Activated naive CD8-positive, alpha-beta T cell treated with anti-CD3 and anti-CD28 coated beads, Interleukin-2, amount 10 ng/mL, durations not matched to agents 7 days and 5 days (primary cell): Measurements from ENCODE around the gene UBL4A. TPM values are rescaled to one million over a fixed set of nuclear protein-coding genes. Genes with fewer than 3 reads are reported as not detected.

ENCODE experiments used
- ATAC-seq: fragments of 150-1000 bp; cut with Tn5 transposase; one replicate; pipeline ENCODE4 v1.10.0; 2021; ENCODE audit warnings: low read depth, moderate library complexity
- POLR2A ChIA-PET: fragments of 350-600 bp; sonication (Branson Sonifier 250); formaldehyde crosslinking; loops from one replicate; lab custom pipeline; 2021; ENCODE audit warnings: antibody characterized with exemption; lab: Charles Lee
- DNase-seq: peaks from one replicate; pipeline ENCODE4 v3.0.0; 2021
- H3K27ac Mint-ChIP-seq: one replicate; pipeline ENCODE4 v1.8.0; 2022; ENCODE audit warnings: mild to moderate bottlenecking, mixed read lengths
- H3K27me3 Mint-ChIP-seq: one replicate; pipeline ENCODE4 v1.8.0; 2022; ENCODE audit warnings: mild to moderate bottlenecking, moderate library complexity, mixed read lengths
- H3K36me3 Mint-ChIP-seq: one replicate; pipeline ENCODE4 v1.8.0; 2021; ENCODE audit warnings: mild to moderate bottlenecking, mixed read lengths
- H3K4me1 Mint-ChIP-seq: one replicate; pipeline ENCODE4 v1.8.0; 2021; ENCODE audit warnings: mixed read lengths
- H3K4me3 Mint-ChIP-seq: one replicate; pipeline ENCODE4 v1.8.0; 2022; ENCODE audit warnings: mild to moderate bottlenecking, moderate library complexity, mixed read lengths
- H3K9me3 Mint-ChIP-seq: one replicate; pipeline ENCODE4 v1.8.0; 2021; ENCODE audit warnings: mixed read lengths
- total RNA-seq, 2 experiments: library from RNA; stranded (reverse); gene quantifications; one replicate each; pipeline ENCODE4 v1.2.3, GENCODE V29; 2021

The UBL4A gene
- 10 to 100 TPM; 43.8 to 45.3 TPM for total RNA-seq

GRCh38 chrX:154486396-154487207 lies at the start of gene UBL4A:
TSS of gene UBL4A (minus strand) at chrX:154486615. CDS start at chrX:154486584, 31 bp downstream.
- Mint-ChIP-seq H3K27me3 (no peaks in the 10 kb centered on the region), H3K4me1 (peaks cover 9% of the 10 kb centered on the region), H3K4me3 (peak within 1 kb of the TSS; percentile 78), H3K27ac (peak within 1 kb of the TSS; percentile 89), H3K36me3 (peaks cover 6% of the 10 kb centered on the region), H3K9me3 (no peaks in the 10 kb centered on the region)
- POLR2A ChIA-PET = interaction anchor here (0.8 to 2.9 kb wide), 13 partner anchors 10 to 116 kb away, joined by 3 to 15 read pairs (median 4); partner anchors contain the start of genes FAM3A, IKBKG and RPL10
- ATAC-seq (peak; percentile 16), DNase-seq (peak; percentile 79)

- ATAC-seq (no peak), DNase-seq (no peak)
- Mint-ChIP-seq H3K4me3 (no peak overlapping the region), H3K36me3 (peaks cover 2% of the 10 kb centered on the region), H3K9me3 (no peaks in the 10 kb centered on the region), H3K27me3 (no peaks in the 10 kb centered on the region), H3K4me1 (peaks cover 8% of the 10 kb centered on the region), H3K27ac (peak overlapping the region; percentile 16)
- POLR2A ChIA-PET = no interaction called here
These were observed 49.5 kb upstream of the UBL4A start for GRCh38 chrX:154535892-154536291.

GRCh38 chrX:154534526-154535322 lies 48.3 kb upstream of the UBL4A start:
- POLR2A ChIA-PET = no interaction called here
- Mint-ChIP-seq H3K9me3 (no peaks in the 10 kb centered on the region), H3K4me3 (no peak overlapping the region), H3K27me3 (no peaks in the 10 kb centered on the region), H3K4me1 (peaks cover 8% of the 10 kb centered on the region), H3K27ac (no peak overlapping the region), H3K36me3 (peaks cover 2% of the 10 kb centered on the region)
- ATAC-seq (peak; percentile 90), DNase-seq (peak; percentile 88)

GRCh38 chrX:154532690-154533089 lies 46.3 kb upstream of the UBL4A start:
- POLR2A ChIA-PET = interaction anchor here (1.7 to 1.8 kb wide), 2 partner anchors 134 to 136 kb away, joined by 6 to 7 read pairs; partner anchors contain the start of gene RPL10
- no peaks in the 10 kb centered on the region for H3K27me3 Mint-ChIP-seq
- no peak overlapping the region for H3K27ac Mint-ChIP-seq
- ATAC-seq = no peak
- H3K4me1 Mint-ChIP-seq = peaks cover 1% of the 10 kb centered on the region
- H3K4me3 Mint-ChIP-seq = no peak overlapping the region
- no peak for DNase-seq
- no peaks in the 10 kb centered on the region for H3K9me3 Mint-ChIP-seq
- H3K36me3 Mint-ChIP-seq = peaks cover 2% of the 10 kb centered on the region

- POLR2A ChIA-PET = interaction anchor here (1.7 to 1.8 kb wide), 2 partner anchors 133 to 135 kb away, joined by 6 to 7 read pairs; partner anchors contain the start of gene RPL10
- H3K4me3 Mint-ChIP-seq = no peak overlapping the region
- ATAC-seq = no peak
- H3K9me3 Mint-ChIP-seq = no peaks in the 10 kb centered on the region
- H3K4me1 Mint-ChIP-seq = peaks cover 6% of the 10 kb centered on the region
- H3K27me3 Mint-ChIP-seq = no peaks in the 10 kb centered on the region
- no peak overlapping the region for H3K27ac Mint-ChIP-seq
- DNase-seq = no peak
- peaks cover 2% of the 10 kb centered on the region for H3K36me3 Mint-ChIP-seq
These were observed 45.2 kb upstream of the UBL4A start for GRCh38 chrX:154531626-154532025.

GRCh38 chrX:154530286-154530685 lies 43.9 kb upstream of the UBL4A start:
- Mint-ChIP-seq H3K4me3 (no peak overlapping the region), H3K27ac (no peak overlapping the region), H3K36me3 (peaks cover 2% of the 10 kb centered on the region), H3K4me1 (peaks cover 14% of the 10 kb centered on the region), H3K9me3 (no peaks in the 10 kb centered on the region), H3K27me3 (no peaks in the 10 kb centered on the region)
- ATAC-seq = no peak
- POLR2A ChIA-PET = no interaction called here
- DNase-seq = no peak

- Mint-ChIP-seq H3K9me3 (no peaks in the 10 kb centered on the region), H3K4me1 (peaks cover 14% of the 10 kb centered on the region), H3K4me3 (no peak overlapping the region), H3K36me3 (peaks cover 2% of the 10 kb centered on the region), H3K27me3 (no peaks in the 10 kb centered on the region), H3K27ac (no peak overlapping the region)
- POLR2A ChIA-PET = no interaction called here
- no peak for ATAC-seq
- DNase-seq = no peak
These were observed 42.8 kb upstream of the UBL4A start for GRCh38 chrX:154529206-154529612.

GRCh38 chrX:154526901-154527675 lies 40.7 kb upstream of the UBL4A start:
- DNase-seq (peak; percentile 65), ATAC-seq (peak; percentile 88)
- no peaks in the 10 kb centered on the region for H3K9me3 Mint-ChIP-seq
- H3K4me3 Mint-ChIP-seq = peak overlapping the region; percentile 19
- no peaks in the 10 kb centered on the region for H3K27me3 Mint-ChIP-seq
- H3K36me3 Mint-ChIP-seq = no peaks in the 10 kb centered on the region
- H3K27ac Mint-ChIP-seq = peak overlapping the region; percentile 77
- peaks cover 14% of the 10 kb centered on the region for H3K4me1 Mint-ChIP-seq
- POLR2A ChIA-PET = interaction anchor here (0.7 to 2.0 kb wide), 7 partner anchors 11 to 129 kb away, joined by 3 to 15 read pairs (median 6); partner anchors contain the start of genes FAM3A and SLC10A3

GRCh38 chrX:154525606-154526490 lies 39.4 kb upstream of the UBL4A start:
- H3K4me3 Mint-ChIP-seq = peak overlapping the region; percentile 22
- peaks cover 14% of the 10 kb centered on the region for H3K4me1 Mint-ChIP-seq
- H3K36me3 Mint-ChIP-seq = no peaks in the 10 kb centered on the region
- no peak for ATAC-seq
- POLR2A ChIA-PET = interaction anchor here (1.3 kb wide), 2 partner anchors 36 to 128 kb away, joined by 3 to 4 read pairs; partner anchors contain the start of gene SLC10A3
- no peaks in the 10 kb centered on the region for H3K27me3 Mint-ChIP-seq
- H3K27ac Mint-ChIP-seq = peak overlapping the region; percentile 81
- DNase-seq = no peak
- H3K9me3 Mint-ChIP-seq = no peaks in the 10 kb centered on the region

- ATAC-seq (no peak), DNase-seq (no peak)
- Mint-ChIP-seq H3K4me3 (no peak overlapping the region), H3K27ac (no peak overlapping the region), H3K36me3 (peaks cover 5% of the 10 kb centered on the region), H3K4me1 (peaks cover 10% of the 10 kb centered on the region), H3K9me3 (no peaks in the 10 kb centered on the region), H3K27me3 (no peaks in the 10 kb centered on the region)
- POLR2A ChIA-PET = no interaction called here
These were observed 33.0 kb upstream of the UBL4A start for GRCh38 chrX:154519389-154519788.

GRCh38 chrX:154517101-154517781 lies 30.8 kb upstream of the UBL4A start:
- ATAC-seq (no peak), DNase-seq (no peak)
- Mint-ChIP-seq H3K9me3 (no peaks in the 10 kb centered on the region), H3K36me3 (peaks cover 10% of the 10 kb centered on the region), H3K27me3 (no peaks in the 10 kb centered on the region), H3K4me1 (peaks cover 15% of the 10 kb centered on the region), H3K27ac (no peak overlapping the region), H3K4me3 (no peak overlapping the region)
- POLR2A ChIA-PET = interaction anchor here (1.2 to 4.6 kb wide), 5 partner anchors 10 to 146 kb away, joined by 3 to 32 read pairs (median 15); partner anchors contain the start of genes RPL10, SLC10A3 and UBL4A
